Measurements from ENCODE around the gene CPLX1. TPM values are rescaled to one million over a fixed set of nuclear protein-coding genes. Genes with fewer than 3 reads are reported as not detected.
A peak's percentile ranks its signal among the peaks of the same experiment; 100 is the strongest.

CPLX1 gene
- total RNA-seq, 1 donor from 2014 or later = 0.64 TPM

DNA sequence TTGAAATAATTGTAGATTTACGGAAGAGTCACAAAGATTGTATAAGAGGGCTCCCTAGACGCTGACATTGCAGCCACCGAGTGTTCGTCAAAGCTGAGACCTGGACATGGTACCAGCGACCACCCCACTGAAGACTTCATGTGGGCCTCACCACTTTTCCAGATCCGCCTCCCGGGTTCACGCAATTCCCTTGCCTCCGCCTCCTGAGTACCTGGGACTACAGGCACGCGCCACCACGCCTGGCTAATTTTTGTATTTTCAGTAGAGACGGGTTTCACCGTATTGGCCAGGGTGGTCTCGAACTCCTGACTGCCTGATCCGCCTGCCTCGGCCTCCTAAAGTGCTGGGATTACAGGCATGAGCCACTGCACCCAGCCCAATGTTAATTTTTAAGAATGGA lies 29.7 kb downstream of the CPLX1 start:
- no peak overlapping the region for H3K27ac Mint-ChIP-seq
- H3K4me1 Mint-ChIP-seq (ENCODE audit: low read depth) = peaks cover 20% of the 10 kb centered on the region
- no peaks in the 10 kb centered on the region for H3K9me3 Mint-ChIP-seq
- intact Hi-C loops (cut with micrococcal nuclease) = no loop called here
- H3K27me3 Mint-ChIP-seq (ENCODE audit: low read depth) = peaks cover 37% of the 10 kb centered on the region
- H3K4me3 Mint-ChIP-seq (ENCODE audit: low read depth) = no peak overlapping the region
- H3K36me3 Mint-ChIP-seq (ENCODE audit: low read depth) = no peaks in the 10 kb centered on the region
- DNase-seq (ENCODE audit: low spot score) = no peak

DNA sequence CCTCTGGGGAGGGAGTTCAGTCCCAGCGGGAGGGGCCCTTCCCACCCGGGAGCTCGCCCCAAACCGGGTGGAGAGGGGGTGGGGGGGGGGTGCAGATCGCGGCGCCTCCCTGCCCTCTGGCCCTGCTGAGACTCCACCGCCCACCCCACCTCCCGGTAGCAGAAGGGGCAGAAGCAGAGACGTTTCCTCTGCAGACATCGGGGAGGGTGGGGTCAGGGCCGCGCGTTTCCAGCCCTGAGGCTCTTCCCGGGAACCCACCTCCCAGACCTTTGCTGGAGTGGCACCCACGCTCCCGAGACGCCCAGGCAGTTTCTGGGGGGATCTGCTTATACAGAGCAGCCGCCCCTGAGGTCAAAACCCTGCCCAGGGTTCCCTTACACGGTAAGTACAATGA lies 30.2 kb downstream of the CPLX1 start:
- Mint-ChIP-seq H3K9me3 (no peaks in the 10 kb centered on the region), H3K27me3 (ENCODE audit: low read depth) (peaks cover 38% of the 10 kb centered on the region), H3K36me3 (ENCODE audit: low read depth) (no peaks in the 10 kb centered on the region), H3K27ac (no peak overlapping the region), H3K4me1 (ENCODE audit: low read depth) (peaks cover 20% of the 10 kb centered on the region), H3K4me3 (ENCODE audit: low read depth) (no peak overlapping the region)
- intact Hi-C loops (cut with micrococcal nuclease) = no loop called here
- DNase-seq (ENCODE audit: low spot score) = no peak

DNA sequence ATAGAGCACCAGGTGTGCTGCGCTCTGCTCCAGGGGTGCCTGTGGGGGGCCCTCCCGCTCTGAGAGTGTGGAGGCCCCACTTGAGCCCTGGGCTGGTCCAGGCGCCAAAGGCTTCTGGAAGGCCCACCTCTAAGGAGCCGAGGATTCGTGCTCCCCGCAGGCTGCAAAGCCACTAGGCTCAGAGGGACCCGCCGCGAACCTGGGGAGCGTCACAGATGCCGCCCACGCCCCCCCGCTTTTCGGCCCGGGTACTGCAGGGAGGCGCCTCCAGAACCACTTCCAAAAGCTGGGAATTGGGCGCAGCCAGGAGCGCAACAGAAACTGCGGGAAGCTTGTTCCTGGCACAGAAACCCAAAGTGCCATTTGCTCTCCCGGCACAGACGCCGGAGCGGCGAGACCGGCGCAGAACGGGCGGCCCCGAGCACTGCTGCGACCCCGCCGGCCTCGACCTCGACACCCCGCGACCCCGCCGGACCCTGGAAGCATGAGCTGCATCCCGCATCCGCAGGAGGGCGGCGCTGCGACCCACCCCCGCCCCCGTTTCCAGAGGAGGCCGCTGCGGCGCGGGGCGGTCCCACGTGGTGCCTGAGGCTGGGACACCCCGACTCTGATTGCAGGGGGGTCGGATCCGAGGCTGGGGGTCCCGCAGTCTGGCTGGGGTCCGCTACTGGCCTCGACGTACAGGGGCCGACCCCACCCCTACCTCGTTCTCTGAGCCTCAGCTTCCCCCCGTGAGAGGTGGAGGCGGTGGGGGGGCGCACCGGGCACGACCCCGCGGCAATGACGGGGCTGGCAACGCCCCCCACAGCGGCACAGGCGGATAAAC lies 30.8 kb downstream of the CPLX1 start:
- intact Hi-C loops (cut with micrococcal nuclease) = no loop called here
- H3K4me1 Mint-ChIP-seq (ENCODE audit: low read depth) = peaks cover 19% of the 10 kb centered on the region
- no peaks in the 10 kb centered on the region for H3K36me3 Mint-ChIP-seq (ENCODE audit: low read depth)
- H3K9me3 Mint-ChIP-seq = no peaks in the 10 kb centered on the region
- H3K4me3 Mint-ChIP-seq (ENCODE audit: low read depth) = no peak overlapping the region
- DNase-seq (ENCODE audit: low spot score) = no peak
- no peak overlapping the region for H3K27ac Mint-ChIP-seq
- H3K27me3 Mint-ChIP-seq (ENCODE audit: low read depth) = peaks cover 41% of the 10 kb centered on the region

DNA sequence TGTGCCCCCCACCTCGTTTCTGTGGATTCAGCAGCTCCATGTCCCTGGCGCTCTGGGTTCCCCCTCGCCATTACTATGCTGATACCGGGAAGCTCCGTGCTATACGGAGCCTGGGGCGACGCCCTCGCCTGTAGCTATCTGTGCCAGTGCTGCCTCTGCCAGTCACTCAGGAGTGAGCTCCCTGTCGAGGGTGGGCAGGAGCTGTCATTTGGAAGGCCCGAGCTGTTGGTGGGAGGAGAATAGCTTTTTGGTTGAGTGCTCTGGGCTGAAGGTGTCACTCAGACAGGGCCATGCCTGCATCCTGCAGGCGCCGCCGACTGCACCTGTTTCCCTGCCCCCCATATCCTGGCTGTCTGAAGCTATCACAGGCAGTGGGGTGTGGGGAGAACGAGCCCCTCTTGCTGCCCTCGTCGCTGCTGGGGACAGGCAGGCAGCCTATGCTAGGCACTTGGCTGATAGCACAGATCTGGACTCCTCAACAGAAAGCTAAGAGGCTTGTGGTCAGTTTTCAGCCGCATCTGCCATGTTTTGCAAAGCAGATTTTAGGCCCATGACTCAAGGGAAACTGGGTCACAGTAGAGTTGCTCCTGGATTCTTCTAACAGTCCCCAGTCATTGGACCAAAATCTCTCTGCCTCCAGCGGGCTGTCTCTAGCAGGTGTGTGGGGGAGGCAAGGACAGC lies 31.8 kb downstream of the CPLX1 start:
- Mint-ChIP-seq H3K4me3 (ENCODE audit: low read depth) (no peak overlapping the region), H3K4me1 (ENCODE audit: low read depth) (peaks cover 12% of the 10 kb centered on the region), H3K36me3 (ENCODE audit: low read depth) (no peaks in the 10 kb centered on the region), H3K9me3 (no peaks in the 10 kb centered on the region), H3K27me3 (ENCODE audit: low read depth) (peaks cover 41% of the 10 kb centered on the region), H3K27ac (no peak overlapping the region)
- DNase-seq (ENCODE audit: low spot score) = no peak
- intact Hi-C loops (cut with micrococcal nuclease) = no loop called here

DNA sequence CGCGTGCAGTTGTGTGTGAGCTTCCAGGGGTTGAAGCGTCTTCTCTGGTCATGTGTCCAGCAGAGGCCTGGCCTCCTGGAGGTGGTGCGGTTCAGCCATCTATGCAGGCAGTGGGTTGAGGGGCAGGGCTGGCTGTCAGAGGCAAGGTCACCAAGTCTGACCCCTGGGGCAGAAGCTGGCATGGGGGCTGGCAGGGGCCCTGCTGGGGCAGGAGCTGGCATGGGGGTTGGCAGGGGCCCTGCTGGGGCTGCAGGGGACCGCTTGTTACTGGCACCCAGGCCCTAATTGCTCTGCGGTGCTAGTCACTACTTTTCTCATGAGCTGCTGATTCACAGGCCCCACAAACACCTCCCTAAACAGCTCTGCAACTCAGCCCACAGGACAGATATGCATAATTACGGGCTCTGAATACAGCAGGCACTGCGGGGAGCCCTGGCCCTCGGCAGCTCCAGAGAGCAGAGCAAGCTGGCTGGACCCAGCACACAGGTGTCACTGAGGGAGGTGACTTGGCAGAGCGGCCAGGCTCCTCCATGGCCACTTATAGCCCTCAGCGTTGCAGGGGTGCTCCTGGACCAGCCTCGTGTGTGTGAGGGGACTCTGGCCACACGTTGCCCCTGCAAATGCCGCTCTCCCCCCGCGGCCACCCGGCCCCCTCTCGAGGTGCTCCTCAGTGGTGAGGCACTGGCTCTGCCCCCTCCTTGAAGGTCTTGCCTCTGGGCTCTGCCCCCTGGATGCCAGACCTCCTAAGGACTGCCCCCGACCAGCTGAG lies 32.7 kb downstream of the CPLX1 start:
- H3K36me3 Mint-ChIP-seq (ENCODE audit: low read depth) = no peaks in the 10 kb centered on the region
- H3K4me1 Mint-ChIP-seq (ENCODE audit: low read depth) = peaks cover 9% of the 10 kb centered on the region
- no peaks in the 10 kb centered on the region for H3K9me3 Mint-ChIP-seq
- DNase-seq (ENCODE audit: low spot score) = no peak
- H3K27me3 Mint-ChIP-seq (ENCODE audit: low read depth) = peaks cover 41% of the 10 kb centered on the region
- intact Hi-C loops (cut with micrococcal nuclease) = no loop called here
- peak overlapping the region; percentile 58 for H3K4me3 Mint-ChIP-seq (ENCODE audit: low read depth)
- H3K27ac Mint-ChIP-seq = peak overlapping the region; percentile 48

- intact Hi-C loops (cut with micrococcal nuclease) = no loop called here
- Mint-ChIP-seq H3K27ac (peak overlapping the region; percentile 48), H3K27me3 (ENCODE audit: low read depth) (peaks cover 43% of the 10 kb centered on the region), H3K4me1 (ENCODE audit: low read depth) (peaks cover 9% of the 10 kb centered on the region), H3K9me3 (no peaks in the 10 kb centered on the region), H3K4me3 (ENCODE audit: low read depth) (peak overlapping the region; percentile 58), H3K36me3 (ENCODE audit: low read depth) (no peaks in the 10 kb centered on the region)
- no peak for DNase-seq (ENCODE audit: low spot score)
Measured at GRCh38 chr4:792626-793092, 33.3 kb downstream of the CPLX1 start.

DNA sequence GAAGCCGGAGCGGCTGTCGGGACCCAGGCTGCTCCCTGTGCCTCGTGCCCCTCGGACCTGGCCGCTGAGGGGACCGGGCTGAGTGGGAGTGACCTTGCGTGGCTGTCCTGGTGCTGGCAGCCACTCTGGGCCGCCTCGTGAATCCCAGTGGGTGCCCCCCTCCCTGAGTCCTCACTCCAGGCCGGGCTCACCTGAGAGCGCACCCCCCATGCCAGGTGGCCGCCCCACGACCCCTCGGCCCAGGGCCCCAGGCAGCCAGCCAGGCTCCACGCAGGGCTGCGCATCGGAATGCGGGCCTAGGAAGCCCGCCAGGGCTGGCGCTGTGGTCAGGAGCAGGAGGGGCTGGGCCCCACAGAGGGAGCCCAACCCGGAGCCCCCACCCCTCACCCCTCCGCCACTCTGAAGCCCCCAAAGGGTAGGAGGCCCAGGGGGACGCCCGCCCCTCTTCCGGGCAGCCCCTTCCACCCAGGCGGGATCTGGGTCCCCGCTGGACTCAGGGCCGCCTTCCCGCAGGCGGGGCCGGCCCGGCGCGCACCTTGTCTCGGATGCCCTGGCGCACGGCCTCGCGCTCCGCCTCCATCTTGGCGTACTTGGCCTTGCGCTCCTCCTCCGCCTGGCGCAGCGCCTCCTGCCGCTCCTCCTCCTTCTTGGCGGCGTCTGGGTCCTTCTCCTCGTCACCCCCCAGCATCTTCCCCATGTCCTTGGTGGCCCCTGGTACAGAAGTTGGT lies 33.9 kb downstream of the CPLX1 start:
- Mint-ChIP-seq H3K4me1 (ENCODE audit: low read depth) (peaks cover 14% of the 10 kb centered on the region), H3K36me3 (ENCODE audit: low read depth) (no peaks in the 10 kb centered on the region), H3K9me3 (no peaks in the 10 kb centered on the region), H3K27me3 (ENCODE audit: low read depth) (peaks cover 49% of the 10 kb centered on the region), H3K4me3 (ENCODE audit: low read depth) (peak overlapping the region; percentile 58), H3K27ac (no peak overlapping the region)
- intact Hi-C loops (cut with micrococcal nuclease) = no loop called here
- no peak for DNase-seq (ENCODE audit: low spot score)

GRCh38 chr4:791252-791897 lies 34.6 kb downstream of the CPLX1 start:
- Mint-ChIP-seq H3K36me3 (ENCODE audit: low read depth) (no peaks in the 10 kb centered on the region), H3K4me1 (ENCODE audit: low read depth) (peaks cover 14% of the 10 kb centered on the region), H3K27me3 (ENCODE audit: low read depth) (peaks cover 42% of the 10 kb centered on the region), H3K4me3 (ENCODE audit: low read depth) (no peak overlapping the region), H3K9me3 (no peaks in the 10 kb centered on the region), H3K27ac (no peak overlapping the region)
- intact Hi-C loops (cut with micrococcal nuclease) = no loop called here
- DNase-seq (ENCODE audit: low spot score) = no peak

- no peak overlapping the region for H3K4me3 Mint-ChIP-seq (ENCODE audit: low read depth)
Measured at GRCh38 chr4:790466-790820, 35.5 kb downstream of the CPLX1 start.

GRCh38 chr4:789571-790465 lies 36.1 kb downstream of the CPLX1 start:
- intact Hi-C loops (cut with micrococcal nuclease) = loop anchor here (10.0 kb wide), 1 partner anchor 545 kb away; no protein-coding TSS in a partner anchor
- H3K9me3 Mint-ChIP-seq = no peaks in the 10 kb centered on the region
- H3K36me3 Mint-ChIP-seq (ENCODE audit: low read depth) = no peaks in the 10 kb centered on the region
- H3K27ac Mint-ChIP-seq = no peak overlapping the region
- H3K4me3 Mint-ChIP-seq (ENCODE audit: low read depth) = no peak overlapping the region
- DNase-seq (ENCODE audit: low spot score) = no peak
- peaks cover 15% of the 10 kb centered on the region for H3K4me1 Mint-ChIP-seq (ENCODE audit: low read depth)
- H3K27me3 Mint-ChIP-seq (ENCODE audit: low read depth) = peaks cover 40% of the 10 kb centered on the region

More at GRCh38 chr4:790466-790820, 35.5 kb downstream of the CPLX1 start:
- Mint-ChIP-seq H3K36me3 (ENCODE audit: low read depth) (no peaks in the 10 kb centered on the region), H3K27ac (no peak overlapping the region), H3K27me3 (ENCODE audit: low read depth) (peaks cover 38% of the 10 kb centered on the region), H3K4me1 (ENCODE audit: low read depth) (peaks cover 14% of the 10 kb centered on the region), H3K9me3 (no peaks in the 10 kb centered on the region)
- intact Hi-C loops (cut with micrococcal nuclease) = no loop called here
- no peak for DNase-seq (ENCODE audit: low spot score)

GRCh38 chr4:788636-789297 lies 37.2 kb downstream of the CPLX1 start:
- H3K36me3 Mint-ChIP-seq (ENCODE audit: low read depth) = no peaks in the 10 kb centered on the region
- peaks cover 12% of the 10 kb centered on the region for H3K4me1 Mint-ChIP-seq (ENCODE audit: low read depth)
- H3K27me3 Mint-ChIP-seq (ENCODE audit: low read depth) = peaks cover 37% of the 10 kb centered on the region
- intact Hi-C loops (cut with micrococcal nuclease) = loop anchor here (10.0 kb wide), 1 partner anchor 544 kb away; no protein-coding TSS in a partner anchor
- no peak overlapping the region for H3K4me3 Mint-ChIP-seq (ENCODE audit: low read depth)
- no peaks in the 10 kb centered on the region for H3K9me3 Mint-ChIP-seq
- DNase-seq (ENCODE audit: low spot score) = no peak
- no peak overlapping the region for H3K27ac Mint-ChIP-seq
